Body of pancreas (tissue), 4 donors: ENCODE measurements around the gene IQGAP2. TPM values are rescaled to one million over a fixed set of nuclear protein-coding genes. Genes with fewer than 3 reads are reported as not detected.

ENCODE experiments used
- ATAC-seq: fragments of 150-250 bp; one replicate; pipeline ENCODE4 v1.9.1; 2016
- DNase-seq, 4 donors: peaks; one replicate each; pipeline ENCODE4 v3.0.0-alpha.2; 2019
- H3K27ac ChIP-seq, 4 donors: fragments of 200-600 bp; sonication (generic); 1 replicate in 3 of 4; 2 replicates in 1 of 4; pipeline versions ENCODE4 v1.5.1 to v1.6.1; 2016 to 2019; ENCODE audit warnings: mild to moderate bottlenecking in 1 of 4, mixed read lengths in 1 of 4, moderate library complexity in 1 of 4
- H3K27me3 ChIP-seq, 2 donors: fragments of 200-600 bp; sonication (generic); one replicate each; pipeline ENCODE4 v1.6.0; 2016; ENCODE audit warnings: mild to moderate bottlenecking in 1 of 2
- H3K36me3 ChIP-seq, 2 donors: fragments of 200-600 bp; sonication (generic); replicated peaks in 1 of 2; 2 replicates each; pipeline ENCODE4 v1.5.1; 2016; ENCODE audit warnings: low read depth in 2 of 2; ENCODE audit not compliant: insufficient read depth in 1 of 2
- H3K4me1 ChIP-seq: fragments of 200-600 bp; sonication (generic); one replicate; pipeline ENCODE4 v1.6.0; 2016
- H3K4me3 ChIP-seq, 2 donors: fragments of 200-600 bp; sonication (generic); 1 replicate in 1 of 2; 2 replicates in 1 of 2; pipeline ENCODE4 v1.5.1; 2016 to 2019
- H3K9me3 ChIP-seq, 3 donors: fragments of 200-600 bp; sonication (generic); 1 replicate in 2 of 3; 2 replicates in 1 of 3; pipeline ENCODE4 v1.5.1; 2016
- CTCF ChIP-seq, 7 experiments: fragments of 450-650 bp in 4 of 7; fragments of 200-600 bp in 3 of 7; sonication (generic) in 3 of 7; IDR thresholded peaks; one replicate each; pipeline ENCODE4 v1.5.1; 2016 to 2019; ENCODE audit warnings: antibody characterized with exemption in 7 of 7
- POLR2A ChIP-seq, 3 donors: fragments of 450-650 bp; IDR thresholded peaks; one replicate each; pipeline ENCODE4 v1.6.1; 2016; ENCODE audit warnings: antibody characterized with exemption in 3 of 3, mild to moderate bottlenecking in 2 of 3
- WGBS, 2 donors: methylation state at CpG; one replicate each; pipeline ENCODE4 v1.1.5; 2017; 5-methylcytosine and 5-hydroxymethylcytosine counted together
- intact Hi-C: fragments of 100-400 bp; cut with DNase I; formaldehyde crosslinking; loops from one replicate; pipeline ENCODE4 v1.15.1; 2023
- total RNA-seq, 2 donors: library from RNA; depleted of rRNA; stranded (reverse); fragments of >200 nt; gene quantifications; one replicate each; pipeline ENCODE4 v1.1.0, GENCODE V29; 2016

IQGAP2 gene
- total RNA-seq, 2 donors from 2014 or later, result 41.2 to 49.5 TPM

- intact Hi-C loops, result no loop called here
- no peak for TF ChIP-seq CTCF (IDR thresholded peaks at IDR 0.05)
- no peak for TF ChIP-seq POLR2A (IDR thresholded peaks at IDR 0.05)
- no peaks in the 10 kb centered on the region for H3K9me3 ChIP-seq
- no peaks in the 10 kb centered on the region for H3K27me3 ChIP-seq
- WGBS, 2 donors, result 47 to 53% methylated on average over 6 of the region's 6 CpGs
- H3K4me1 ChIP-seq, result no peaks in the 10 kb centered on the region
- H3K4me3 ChIP-seq, result no peak overlapping the region
- H3K27ac ChIP-seq, result no peak overlapping the region
- DNase-seq (no peak), ATAC-seq (no peak)
- peaks cover 0 to 6% of the 10 kb centered on the region in 2 donors for H3K36me3 ChIP-seq
Measured at GRCh38 chr5:76657683-76658311, 254.7 kb downstream of the IQGAP2 start.

- no peak for ATAC-seq
- Histone ChIP-seq H3K36me3 (peaks cover 0 to 6% of the 10 kb centered on the region in 2 donors), H3K4me3 (no peak overlapping the region), H3K27ac (no peak overlapping the region), H3K27me3 (no peaks in the 10 kb centered on the region), H3K9me3 (no peaks in the 10 kb centered on the region), H3K4me1 (no peaks in the 10 kb centered on the region)
- no peak for DNase-seq
- TF ChIP-seq POLR2A (IDR thresholded peaks at IDR 0.05) (no peak), CTCF (IDR thresholded peaks at IDR 0.05) (no peak)
- WGBS, 2 donors, result 61 to 67% methylated on average over 2 of the region's 2 CpGs
- intact Hi-C loops, result no loop called here
Measured at GRCh38 chr5:76660360-76660759, 257.3 kb downstream of the IQGAP2 start.

GRCh38 chr5:76662521-76662920, 259.4 kb downstream of the IQGAP2 start:
- Histone ChIP-seq H3K4me3 (no peak overlapping the region), H3K36me3 (peaks cover 0 to 6% of the 10 kb centered on the region in 2 donors), H3K4me1 (no peaks in the 10 kb centered on the region), H3K9me3 (no peaks in the 10 kb centered on the region), H3K27me3 (no peaks in the 10 kb centered on the region), H3K27ac (no peak overlapping the region)
- ATAC-seq (no peak), DNase-seq (no peak)
- WGBS, 2 donors, result 91 to 97% methylated on average over 5 of the region's 5 CpGs
- TF ChIP-seq CTCF (IDR thresholded peaks at IDR 0.05) (no peak), POLR2A (IDR thresholded peaks at IDR 0.05) (no peak)
- intact Hi-C loops, result no loop called here

GRCh38 chr5:76663573-76663972, 260.5 kb downstream of the IQGAP2 start:
- 85 to 86% methylated on average over 3 of the region's 3 CpGs for WGBS, 2 donors
- DNase-seq (peak in 1 of 4 donors; percentile 9), ATAC-seq (no peak)
- no peak overlapping the region for H3K27ac ChIP-seq
- H3K36me3 ChIP-seq, result peaks cover 0 to 2% of the 10 kb centered on the region in 2 donors
- H3K27me3 ChIP-seq, result no peaks in the 10 kb centered on the region
- H3K9me3 ChIP-seq, result no peaks in the 10 kb centered on the region
- TF ChIP-seq POLR2A (IDR thresholded peaks at IDR 0.05) (no peak), CTCF (IDR thresholded peaks at IDR 0.05) (no peak)
- intact Hi-C loops, result no loop called here
- H3K4me3 ChIP-seq, result no peak overlapping the region
- H3K4me1 ChIP-seq, result no peaks in the 10 kb centered on the region

GRCh38 chr5:76664079-76664478, 261.0 kb downstream of the IQGAP2 start:
- Histone ChIP-seq H3K36me3 (no peaks in the 10 kb centered on the region), H3K27ac (no peak overlapping the region), H3K4me3 (no peak overlapping the region), H3K9me3 (no peaks in the 10 kb centered on the region), H3K4me1 (no peaks in the 10 kb centered on the region), H3K27me3 (no peaks in the 10 kb centered on the region)
- ATAC-seq, result no peak
- intact Hi-C loops, result no loop called here
- TF ChIP-seq POLR2A (IDR thresholded peaks at IDR 0.05), result no peak
- no peak for TF ChIP-seq CTCF (IDR thresholded peaks at IDR 0.05)
- DNase-seq, result no peak
- 93 to 95% methylated on average over 6 of the region's 6 CpGs for WGBS, 2 donors
